ENCODE results near the gene PARD6G.

DNA sequence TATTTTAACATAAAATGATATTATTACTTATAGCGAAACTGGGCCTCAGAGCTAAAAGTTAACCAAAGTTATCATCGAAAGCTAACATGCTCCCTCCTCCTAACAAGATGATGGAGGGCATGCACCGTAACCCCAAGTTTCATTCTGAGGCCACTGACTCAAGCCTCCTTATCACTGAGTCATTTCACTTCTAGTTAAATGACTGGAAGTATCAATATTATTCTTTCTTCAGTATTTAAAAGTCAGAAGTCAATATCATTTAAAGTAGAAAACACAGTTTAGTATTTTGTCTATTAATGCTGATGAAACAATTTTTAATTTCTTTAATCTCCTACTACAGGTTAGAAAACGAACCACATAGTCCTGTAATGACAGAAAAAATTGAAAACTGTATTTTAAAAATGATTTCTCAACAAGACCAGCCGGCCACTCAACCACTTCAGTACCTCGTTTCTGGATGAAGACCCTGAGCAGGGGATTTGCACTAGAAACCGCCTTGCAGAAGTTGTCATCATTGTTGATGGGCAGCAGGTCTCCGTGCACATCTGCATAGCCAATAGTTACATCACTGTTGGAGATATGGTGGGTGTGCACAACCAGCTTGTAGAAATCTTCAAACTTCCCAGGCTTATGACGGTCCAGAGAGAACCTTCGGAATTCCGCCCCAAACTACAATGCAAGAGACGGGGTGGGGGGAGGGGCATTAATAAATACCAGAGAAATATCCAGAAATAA lies 44.9 kb downstream of the PARD6G start:
- TF ChIP-seq, protein P1, sequence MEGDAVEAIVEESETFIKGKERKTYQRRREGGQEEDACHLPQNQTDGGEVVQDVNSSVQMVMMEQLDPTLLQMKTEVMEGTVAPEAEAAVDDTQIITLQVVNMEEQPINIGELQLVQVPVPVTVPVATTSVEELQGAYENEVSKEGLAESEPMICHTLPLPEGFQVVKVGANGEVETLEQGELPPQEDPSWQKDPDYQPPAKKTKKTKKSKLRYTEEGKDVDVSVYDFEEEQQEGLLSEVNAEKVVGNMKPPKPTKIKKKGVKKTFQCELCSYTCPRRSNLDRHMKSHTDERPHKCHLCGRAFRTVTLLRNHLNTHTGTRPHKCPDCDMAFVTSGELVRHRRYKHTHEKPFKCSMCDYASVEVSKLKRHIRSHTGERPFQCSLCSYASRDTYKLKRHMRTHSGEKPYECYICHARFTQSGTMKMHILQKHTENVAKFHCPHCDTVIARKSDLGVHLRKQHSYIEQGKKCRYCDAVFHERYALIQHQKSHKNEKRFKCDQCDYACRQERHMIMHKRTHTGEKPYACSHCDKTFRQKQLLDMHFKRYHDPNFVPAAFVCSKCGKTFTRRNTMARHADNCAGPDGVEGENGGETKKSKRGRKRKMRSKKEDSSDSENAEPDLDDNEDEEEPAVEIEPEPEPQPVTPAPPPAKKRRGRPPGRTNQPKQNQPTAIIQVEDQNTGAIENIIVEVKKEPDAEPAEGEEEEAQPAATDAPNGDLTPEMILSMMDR (IDR thresholded peaks at IDR 0.05), result no peak
- no peak for TF ChIP-seq POLR2A (IDR thresholded peaks at IDR 0.05)
